NCI-H524 treated with DMSO at 0.1 percent for 48 hours (cell line): ENCODE measurements around the gene SEZ6L.

Experiments
- DNase-seq: peaks from one replicate; lab custom pipeline; 2025; lab: John Stamatoyannopoulos, UW

SEZ6L gene

GRCh38 chr22:26334232-26334631, 165.0 kb downstream of the SEZ6L start:
- DNase-seq = no peak

- DNase-seq = no peak
Measured at GRCh38 chr22:26336773-26337172, 167.5 kb downstream of the SEZ6L start.

- DNase-seq = no peak
Measured at GRCh38 chr22:26339755-26340154, 170.5 kb downstream of the SEZ6L start.

- DNase-seq = no peak
Measured at GRCh38 chr22:26342745-26343410, 173.6 kb downstream of the SEZ6L start.

- DNase-seq = no peak
Measured at GRCh38 chr22:26345496-26345895, 176.2 kb downstream of the SEZ6L start.

- no peak for DNase-seq
Measured at GRCh38 chr22:26348810-26349526, 179.7 kb downstream of the SEZ6L start.

- no peak for DNase-seq
Measured at GRCh38 chr22:26354707-26355106, 185.4 kb downstream of the SEZ6L start.

- DNase-seq = no peak
Measured at GRCh38 chr22:26357281-26357680, 188.0 kb downstream of the SEZ6L start.

- DNase-seq = peak; percentile 3
Measured at GRCh38 chr22:26357813-26358212, 188.6 kb downstream of the SEZ6L start.

GRCh38 chr22:26359156-26359555, 189.9 kb downstream of the SEZ6L start:
- DNase-seq = no peak

GRCh38 chr22:26360169-26360885, 191.1 kb downstream of the SEZ6L start:
- DNase-seq = peak; percentile 7

- no peak for DNase-seq
Measured at GRCh38 chr22:26362471-26362870, 193.2 kb downstream of the SEZ6L start.

GRCh38 chr22:26364066-26365015, 195.1 kb downstream of the SEZ6L start:
- DNase-seq = peak; percentile 50

GRCh38 chr22:26367402-26368245, 198.4 kb downstream of the SEZ6L start:
- no peak for DNase-seq

- no peak for DNase-seq
Measured at GRCh38 chr22:26372890-26373289, 203.6 kb downstream of the SEZ6L start.

GRCh38 chr22:26374391-26375026, 205.2 kb downstream of the SEZ6L start:
- no peak for DNase-seq

- DNase-seq = no peak
Measured at GRCh38 chr22:26377170-26377830, 208.0 kb downstream of the SEZ6L start.

GRCh38 chr22:26380072-26380830, 211.0 kb downstream of the SEZ6L start:
- no peak for DNase-seq

GRCh38 chr22:26382782-26383181, 213.5 kb downstream of the SEZ6L start:
- DNase-seq = no peak
